HepG2 (cell line): ENCODE results near the gene SGCE. TPM values are rescaled to one million over a fixed set of nuclear protein-coding genes. Genes with fewer than 3 reads are reported as not detected.
A peak's percentile ranks its signal among the peaks of the same experiment; 100 is the strongest.

Experiments
- CSRNP2 ChIP-seq: sonication (generic); formaldehyde crosslinking; conservative IDR thresholded peaks from 2 replicates; pipeline ENCODE4 v1.8.0; 2022; ENCODE audit warnings: low read depth, missing genetic modification reagents
- IKZF4 ChIP-seq: sonication (generic); formaldehyde crosslinking; IDR thresholded peaks from 2 replicates; pipeline ENCODE4 v1.5.1; 2020; ENCODE audit warnings: borderline replicate concordance, mild to moderate bottlenecking, low read depth, missing genetic modification reagents; ENCODE audit errors: not compliant biosample characterization
- KLF16 ChIP-seq, 2 experiments: sonication (generic) in 1 of 2; formaldehyde crosslinking in 1 of 2; IDR thresholded peaks; 2 replicates each; pipeline versions ENCODE4 v1.6.1 to v1.8.0; 2016 to 2023; ENCODE audit warnings: missing genetic modification reagents in 2 of 2, missing compliant biosample characterization in 1 of 2
- NKX3-1 ChIP-seq: sonication (generic); formaldehyde crosslinking; IDR thresholded peaks from 2 replicates; pipeline ENCODE4 v1.5.0; 2020; ENCODE audit warnings: missing genetic modification reagents
- RERE ChIP-seq: IDR thresholded peaks from 2 replicates; pipeline ENCODE4 v1.6.1; 2016; ENCODE audit warnings: low read depth, missing genetic modification reagents, missing compliant biosample characterization
- ZBTB14 ChIP-seq: sonication (generic); formaldehyde crosslinking; IDR thresholded peaks from 2 replicates; pipeline ENCODE4 v1.4.0; 2020; ENCODE audit warnings: missing genetic modification reagents
- ZBTB46 ChIP-seq: sonication (generic); formaldehyde crosslinking; IDR thresholded peaks from 2 replicates; pipeline ENCODE4 v1.4.0; 2020; ENCODE audit warnings: mild to moderate bottlenecking, missing genetic modification reagents, borderline replicate concordance
- ZMYM3 ChIP-seq: sonication (generic); formaldehyde crosslinking; IDR thresholded peaks from 2 replicates; pipeline ENCODE4 v1.5.1; 2020; ENCODE audit warnings: mild to moderate bottlenecking, missing genetic modification reagents
- ZNF367 ChIP-seq: sonication (generic); formaldehyde crosslinking; IDR thresholded peaks from 2 replicates; pipeline ENCODE4 v1.4.0; 2020; ENCODE audit warnings: missing genetic modification reagents, borderline replicate concordance
- polyA plus RNA-seq, 8 experiments: library from polyadenylated mRNA; depleted of rRNA in 3 of 8; stranded (reverse) in 7 of 8; unstranded in 1 of 8; fragments of >200 nt; fragmentation: Illumina TruSeq in 4 of 8; extraction: Trizol in 4 of 8; gene quantifications; 2 replicates each; pipeline versions ENCODE4 v1.2.1 to v1.2.3, GENCODE V29; 2011 to 2016; ENCODE audit warnings: low read depth in 4 of 8, missing spikeins in 1 of 8, mixed read lengths in 1 of 8; ENCODE audit not compliant: insufficient read depth in 1 of 8
- total RNA-seq, 5 experiments: library from RNA; depleted of rRNA; stranded (reverse); fragments of >200 nt; fragmentation: Illumina TruSeq; extraction: Trizol; gene quantifications; 2 replicates each; pipeline ENCODE4 v1.2.3, GENCODE V29; 2016; ENCODE audit warnings: low read depth in 1 of 5

Gene SGCE
- total and polyA plus RNA-seq, 2 of the 13 experiments (the other 11 are each of a cell fraction or from before 2014, with no cell fraction given): 52.3 to 71.1 TPM

- no peak for TF ChIP-seq CSRNP2 (CRISPR knock-in tag)
- TF ChIP-seq RERE: 0 out of 2 replicates have a peak, but pooled peaks have one; percentile 38
- TF ChIP-seq ZBTB46 (CRISPR knock-in tag): no peak
- TF ChIP-seq ZNF367 (CRISPR knock-in tag): no peak
- peak in 1 of 2 experiments; percentile 33; a peak in 1 of 4 replicates for TF ChIP-seq KLF16 (CRISPR knock-in tag; IDR thresholded peaks at IDR 0.05)
- no peak for TF ChIP-seq ZMYM3
- TF ChIP-seq IKZF4 (CRISPR knock-in tag): no peak
- TF ChIP-seq ZBTB14 (CRISPR knock-in tag): no peak
- 0 out of 2 replicates have a peak, but pooled peaks have one; percentile 33 for TF ChIP-seq NKX3-1
Observed at GRCh38 chr7:94650147-94651051, 5.5 kb downstream of the SGCE start (continued).
